ENCODE data around the gene MBOAT7.
"Not testable (repeated sequence)": the region's sequence is repeated elsewhere in the genome, so short reads cannot be mapped to it uniquely, and the experiment has no call there.

MBOAT7 gene

DNA sequence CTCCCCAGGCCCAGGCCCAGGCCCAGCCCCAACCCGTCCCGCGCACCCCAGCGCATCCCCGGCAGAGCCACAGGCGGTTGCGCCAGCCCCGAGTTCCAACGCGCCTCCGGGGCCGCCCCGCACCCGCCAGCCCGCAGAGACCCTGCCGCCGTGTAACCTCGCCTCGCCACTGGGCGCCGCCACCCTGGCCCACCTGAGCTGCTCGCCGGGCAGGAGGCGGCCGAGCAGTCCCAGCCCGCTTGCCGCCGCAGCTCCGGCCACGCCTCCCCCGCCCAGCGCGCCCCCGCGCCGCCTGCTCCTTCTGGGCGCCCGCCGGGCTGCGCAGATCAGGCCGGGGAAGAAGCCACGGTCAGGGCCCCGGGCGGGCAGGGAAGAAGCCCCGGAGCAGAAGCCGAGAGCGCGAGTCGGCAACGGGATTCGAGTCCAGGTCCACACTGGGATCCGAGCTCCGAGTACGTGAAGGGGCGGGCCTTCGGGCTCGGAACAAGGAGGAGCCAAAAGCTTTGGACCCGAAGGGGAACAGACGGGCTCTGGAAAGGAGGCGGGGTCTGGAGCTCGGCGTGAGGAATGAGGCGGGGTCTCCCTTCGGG is at the start of gene MBOAT7:
Gene MBOAT7 (minus strand): TSS at position 436 of the 590 bp plus-strand sequence. CDS start 1,072 bp downstream, outside the sequence.
- no peak for DNase-seq

DNA sequence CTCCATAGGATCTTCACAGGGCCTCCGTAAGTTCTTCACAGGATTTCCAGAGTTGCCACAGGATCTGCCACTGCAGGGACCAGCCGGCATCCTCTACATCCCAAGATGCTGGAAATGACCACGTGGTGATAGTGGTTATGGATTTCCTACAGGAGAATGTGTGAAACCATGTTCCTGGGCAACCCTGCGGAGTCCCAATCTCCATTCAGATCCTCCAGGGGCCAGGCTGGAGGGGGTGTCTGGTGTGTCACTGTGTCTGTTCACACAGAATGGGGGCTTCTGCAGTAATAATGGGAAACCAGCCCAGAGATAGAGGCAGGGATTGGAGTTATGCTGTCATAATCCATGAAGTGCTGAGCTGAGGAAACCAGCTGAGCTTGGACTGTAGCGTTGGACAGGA is 44.6 kb upstream of the MBOAT7 start:
- DNase-seq = no peak

DNA sequence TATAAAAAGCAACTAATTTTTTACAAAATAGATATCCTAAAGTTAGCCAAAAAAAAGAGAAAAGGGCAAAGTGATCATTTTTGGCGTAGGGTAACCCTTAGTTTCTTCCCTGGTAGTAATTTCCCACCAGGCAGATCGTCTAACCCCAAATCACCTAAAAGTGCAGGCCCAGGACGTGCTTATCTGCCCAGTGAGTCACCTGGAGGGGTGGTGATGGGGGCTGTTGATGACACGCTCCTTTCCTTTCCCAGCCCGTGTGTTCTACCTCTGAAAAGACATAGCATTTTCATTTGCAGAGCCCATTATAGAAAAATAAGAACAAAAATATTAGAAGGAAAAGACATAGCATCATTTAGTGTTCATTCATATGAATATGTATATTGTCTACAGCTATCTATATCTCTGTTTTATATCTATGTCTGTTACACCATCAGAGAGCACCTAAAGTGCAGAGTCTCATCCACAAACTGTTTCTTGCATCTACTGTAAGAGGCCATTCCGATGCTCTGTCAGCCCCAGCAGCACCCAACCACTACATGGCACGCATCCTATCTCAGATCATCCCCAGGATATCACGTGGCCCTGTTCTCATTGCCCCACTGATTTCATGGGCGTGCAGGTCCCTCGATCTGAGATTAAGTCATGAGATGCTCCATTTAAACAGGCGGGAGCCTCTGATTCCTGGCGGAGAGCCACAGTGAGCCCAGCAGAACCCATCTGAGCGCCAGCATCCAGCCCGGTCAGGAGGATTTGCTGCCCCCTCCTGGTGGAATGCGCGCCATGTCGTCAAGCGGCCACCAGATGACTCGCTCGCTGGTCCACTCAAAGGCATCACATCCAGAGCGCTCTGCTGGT is 41.9 kb upstream of the MBOAT7 start:
- peak; percentile 94 for DNase-seq

GRCh38 chr19:54230031-54230430 is 40.7 kb upstream of the MBOAT7 start:
- DNase-seq = no peak

GRCh38 chr19:54229146-54229545 is 39.8 kb upstream of the MBOAT7 start:
- DNase-seq = no peak

DNA sequence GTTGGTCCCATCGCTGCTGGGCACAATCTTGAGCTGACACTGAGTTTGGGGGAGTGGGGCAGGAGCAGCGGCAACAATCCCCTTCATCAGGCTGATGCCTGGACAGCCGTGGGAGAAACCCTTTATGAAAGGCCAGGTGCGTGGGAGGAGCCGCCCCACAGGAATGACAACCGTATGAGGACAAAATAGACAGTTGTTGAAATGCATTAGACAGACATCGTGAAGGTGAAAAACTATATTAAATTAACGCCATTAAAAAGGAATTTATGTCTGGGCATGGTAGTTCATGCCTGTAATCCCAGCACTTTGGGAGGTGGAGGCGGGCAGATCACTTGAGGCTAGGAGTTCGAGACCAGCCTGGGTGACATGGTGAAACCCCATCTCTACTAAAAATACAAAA is 35.2 kb upstream of the MBOAT7 start:
- DNase-seq = not testable (repeated sequence)

- not testable (repeated sequence) for DNase-seq
These were observed 34.5 kb upstream of the MBOAT7 start for GRCh38 chr19:54223937-54224281.

- DNase-seq = not testable (repeated sequence)
These were observed 34.0 kb upstream of the MBOAT7 start for GRCh38 chr19:54223277-54223936.

DNA sequence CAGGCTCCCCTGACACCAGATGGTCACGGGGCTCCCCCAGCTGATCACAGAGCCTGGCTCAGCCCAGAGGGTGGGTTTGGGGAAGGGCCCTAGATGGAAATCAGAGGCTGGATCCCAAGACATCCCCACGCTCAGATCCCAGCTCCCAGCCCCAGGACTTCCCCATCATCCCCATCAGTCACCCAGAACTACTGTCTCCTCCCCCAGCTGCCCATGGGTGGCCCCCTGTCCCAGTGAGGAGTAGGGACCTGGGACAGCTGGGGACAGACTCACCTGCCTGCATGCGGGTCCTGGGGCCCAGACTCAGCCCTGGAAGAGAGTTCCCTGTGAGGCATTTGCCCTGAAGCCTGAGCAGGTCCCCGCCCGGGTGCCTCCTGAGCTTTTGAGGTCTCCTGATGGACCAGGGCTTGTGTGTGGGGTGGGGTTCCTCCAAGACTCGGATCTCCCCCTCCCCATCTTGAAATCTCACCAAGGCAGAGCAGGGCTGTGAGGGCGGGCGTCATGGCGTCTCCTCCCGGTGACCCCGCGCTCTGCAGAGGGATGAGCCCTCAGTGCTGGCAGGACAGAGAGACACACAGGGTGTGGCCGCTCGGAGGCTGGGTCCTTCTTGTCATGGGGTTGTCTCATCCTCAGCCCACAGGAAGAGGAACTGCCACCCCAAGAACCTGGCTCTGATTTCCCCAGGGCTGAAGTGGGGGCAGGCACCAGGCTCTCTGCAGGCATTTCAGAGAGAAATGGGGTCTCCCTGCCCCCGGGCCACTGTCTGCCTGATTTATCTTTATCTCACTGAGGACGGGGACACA is 33.3 kb upstream of the MBOAT7 start, which contains the start of gene LILRB3:
Gene LILRB3 (minus strand): TSS at position 534 of the 803 bp plus-strand sequence. CDS start 31 bp downstream, at position 503.
- peak; percentile 21 for DNase-seq

GRCh38 chr19:54221947-54222346 is 32.6 kb upstream of the MBOAT7 start:
- DNase-seq = not testable (repeated sequence)

DNA sequence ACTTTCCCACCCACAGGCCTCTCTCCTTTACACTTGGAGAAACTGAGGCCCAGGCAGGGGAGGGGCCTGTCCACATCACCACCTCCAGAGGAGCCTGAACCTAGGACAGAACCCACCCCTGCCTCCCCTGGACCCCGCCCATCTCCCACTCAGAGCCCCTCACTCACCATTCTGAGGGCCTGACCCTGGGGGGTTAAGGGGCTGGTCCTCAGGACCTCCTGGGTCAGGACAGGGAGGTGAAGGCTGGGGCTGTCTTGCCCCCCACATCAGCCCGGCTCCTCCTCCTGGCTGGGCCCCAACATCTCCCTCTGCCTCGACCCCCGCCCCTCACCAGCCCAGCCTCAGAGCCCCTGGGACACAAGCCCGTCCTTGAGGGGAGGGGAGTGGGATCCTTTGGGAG is 30.3 kb upstream of the MBOAT7 start:
- not testable (repeated sequence) for DNase-seq

GRCh38 chr19:54218960-54219661 is 29.7 kb upstream of the MBOAT7 start:
- no peak for DNase-seq

GRCh38 chr19:54218259-54218658 is 28.9 kb upstream of the MBOAT7 start:
- no peak for DNase-seq

GRCh38 chr19:54217517-54218247 is 28.3 kb upstream of the MBOAT7 start:
- DNase-seq = not testable (repeated sequence)

- no peak for DNase-seq
These were observed 27.5 kb upstream of the MBOAT7 start for GRCh38 chr19:54216869-54217268.

DNA sequence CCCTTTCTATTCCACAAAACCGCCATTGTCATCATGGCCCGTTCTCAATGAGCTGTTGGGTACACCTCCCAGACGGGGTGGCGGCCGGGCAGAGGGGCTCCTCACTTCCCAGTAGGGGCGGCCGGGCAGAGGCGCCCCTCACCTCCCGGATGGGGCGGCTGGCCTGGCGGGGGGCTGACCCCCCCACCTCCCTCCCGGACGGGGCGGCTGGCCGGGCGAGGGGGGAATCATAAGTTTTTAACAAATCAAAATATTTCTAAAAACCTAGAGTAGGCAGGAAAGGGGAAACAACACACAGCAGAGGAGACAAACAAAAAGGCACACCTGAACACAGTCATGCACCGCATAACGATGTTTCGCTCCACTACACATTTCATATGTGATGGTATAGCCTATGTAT is 25.4 kb upstream of the MBOAT7 start:
- DNase-seq = not testable (repeated sequence)

DNA sequence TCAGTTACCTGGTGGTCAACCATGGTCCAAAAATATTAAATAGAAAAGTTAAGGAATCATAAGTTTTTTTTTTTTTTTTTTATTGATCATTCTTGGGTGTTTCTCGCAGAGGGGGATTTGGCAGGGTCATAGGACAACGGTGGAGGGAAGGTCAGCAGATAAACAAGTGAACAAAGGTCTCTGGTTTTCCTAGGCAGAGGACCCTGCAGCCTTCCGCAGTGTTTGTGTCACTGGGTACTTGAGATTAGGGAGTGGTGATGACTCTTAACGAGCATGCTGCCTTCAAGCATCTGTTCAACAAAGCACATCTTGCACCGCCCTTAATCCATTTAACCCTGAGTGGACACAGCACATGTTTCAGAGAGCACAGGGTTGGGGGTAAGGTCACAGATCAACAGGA is 24.8 kb upstream of the MBOAT7 start:
- not testable (repeated sequence) for DNase-seq

DNA sequence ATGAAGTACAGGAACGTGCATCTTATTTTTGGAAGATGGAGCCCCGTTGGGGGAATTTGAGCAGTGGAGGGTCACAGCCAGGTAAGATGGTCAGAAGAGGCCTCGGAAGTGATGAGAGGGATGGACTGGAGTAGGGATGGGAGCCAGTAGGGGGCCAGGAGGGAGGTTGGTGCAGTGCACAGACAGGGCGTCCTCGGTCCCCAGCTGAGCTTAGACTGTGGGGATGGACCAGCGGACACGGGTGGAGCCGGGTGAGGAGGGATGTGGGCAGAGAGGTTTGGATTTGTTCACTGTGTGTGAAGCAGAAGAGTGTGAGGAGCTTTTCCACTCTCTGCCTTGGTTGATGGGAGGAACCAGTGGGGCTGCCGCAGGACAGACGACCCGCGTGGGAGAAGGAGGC is 21.9 kb upstream of the MBOAT7 start:
- no peak for DNase-seq

- peak; percentile 99 for DNase-seq
These were observed 20.6 kb upstream of the MBOAT7 start for GRCh38 chr19:54209811-54210494.

DNA sequence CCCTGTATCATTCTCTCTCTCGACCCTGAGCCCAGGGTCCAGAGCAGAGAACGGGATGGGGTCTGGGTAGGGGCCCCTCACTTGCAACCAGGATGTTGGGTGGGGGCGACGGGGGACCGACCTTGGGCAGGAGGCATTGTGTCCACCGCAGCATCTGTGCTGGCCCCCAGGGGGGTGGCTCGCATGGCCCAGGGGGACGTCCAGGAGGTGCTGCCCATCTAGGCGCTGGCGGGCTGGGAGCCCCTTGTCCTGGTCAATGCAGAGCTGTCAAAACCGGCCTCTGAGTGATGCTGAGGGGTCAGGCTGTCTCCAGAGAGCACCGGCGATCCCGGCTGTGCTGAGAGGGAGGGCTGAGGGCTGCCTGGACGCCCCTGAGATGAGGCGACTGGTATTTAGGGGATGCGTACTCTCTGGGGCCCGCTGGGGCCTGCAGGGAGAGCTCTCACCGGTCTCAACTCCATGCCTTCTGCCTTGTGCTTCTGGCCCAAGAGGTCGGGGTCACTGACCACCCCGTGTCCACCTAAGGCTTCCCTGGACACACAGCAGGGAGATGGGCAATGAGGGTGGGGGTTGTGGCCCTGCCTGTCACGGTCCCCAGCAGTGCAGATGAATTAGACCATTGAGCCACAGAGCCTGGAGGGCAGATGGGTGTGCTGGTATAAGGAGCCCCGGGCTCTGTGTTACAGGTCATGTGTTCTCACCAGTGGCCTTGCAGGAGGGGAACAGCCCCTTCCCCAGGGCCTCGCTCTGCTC is 19.9 kb upstream of the MBOAT7 start:
- DNase-seq = no peak

Data from OCI-M1 (cell line).